Measurements from ENCODE around the gene CBR1. TPM values are rescaled to one million over a fixed set of nuclear protein-coding genes. Genes with fewer than 3 reads are reported as not detected.

CBR1 gene
- 60.4 and 111 TPM in 2 replicates for total RNA-seq

GRCh38 chr21:36069713-36070583, at the start of gene CBR1:
Gene CBR1 (plus strand): TSS chr21:36070024. CDS start chr21:36070116, 92 bp downstream.
- TF ChIP-seq CTCF (IDR thresholded peaks at IDR 0.05; ENCODE audit: insufficient read depth, low read length, severe bottlenecking), result no peak
- H3K4me3 ChIP-seq (ENCODE audit: low read depth, low read length), result peak within 1 kb of the TSS; percentile 96
- no peak for FAIRE-seq

GRCh38 chr21:36021251-36021837, 48.5 kb upstream of the CBR1 start:
- DNase-seq (ENCODE audit: low read depth) (no peak), FAIRE-seq (no peak)
- Histone ChIP-seq H3K36me3 (ENCODE audit: control insufficient read depth, insufficient read depth, low read length) (no peaks in the 10 kb centered on the region), H3K27me3 (ENCODE audit: control insufficient read depth, insufficient read depth, low read length) (no peaks in the 10 kb centered on the region), H3K4me3 (ENCODE audit: low read depth, low read length) (no peak overlapping the region)
- no peak for TF ChIP-seq CTCF (IDR thresholded peaks at IDR 0.05; ENCODE audit: insufficient read depth, low read length, severe bottlenecking)

More at GRCh38 chr21:36069713-36070583, at the start of gene CBR1:
- H3K36me3 ChIP-seq (ENCODE audit: control insufficient read depth, insufficient read depth, low read length), result peaks cover 11% of the 10 kb centered on the region
- DNase-seq (ENCODE audit: low read depth), result peak; percentile 82
- no peaks in the 10 kb centered on the region for H3K27me3 ChIP-seq (ENCODE audit: control insufficient read depth, insufficient read depth, low read length)

GRCh38 chr21:36022427-36023091, 47.3 kb upstream of the CBR1 start:
- peak; percentile 6 for DNase-seq (ENCODE audit: low read depth)
- no peaks in the 10 kb centered on the region for H3K27me3 ChIP-seq (ENCODE audit: control insufficient read depth, insufficient read depth, low read length)
- no peak for FAIRE-seq
- H3K36me3 ChIP-seq (ENCODE audit: control insufficient read depth, insufficient read depth, low read length), result no peaks in the 10 kb centered on the region
- H3K4me3 ChIP-seq (ENCODE audit: low read depth, low read length), result no peak overlapping the region
- no peak for TF ChIP-seq CTCF (IDR thresholded peaks at IDR 0.05; ENCODE audit: insufficient read depth, low read length, severe bottlenecking)

- no peak for TF ChIP-seq CTCF (IDR thresholded peaks at IDR 0.05; ENCODE audit: insufficient read depth, low read length, severe bottlenecking)
- Histone ChIP-seq H3K27me3 (ENCODE audit: control insufficient read depth, insufficient read depth, low read length) (no peaks in the 10 kb centered on the region), H3K36me3 (ENCODE audit: control insufficient read depth, insufficient read depth, low read length) (no peaks in the 10 kb centered on the region), H3K4me3 (ENCODE audit: low read depth, low read length) (no peak overlapping the region)
- FAIRE-seq, result no peak
- no peak for DNase-seq (ENCODE audit: low read depth)
These were observed 46.7 kb upstream of the CBR1 start for GRCh38 chr21:36023092-36023480.

- no peak for TF ChIP-seq CTCF (IDR thresholded peaks at IDR 0.05; ENCODE audit: insufficient read depth, low read length, severe bottlenecking)
- Histone ChIP-seq H3K36me3 (ENCODE audit: control insufficient read depth, insufficient read depth, low read length) (no peaks in the 10 kb centered on the region), H3K27me3 (ENCODE audit: control insufficient read depth, insufficient read depth, low read length) (no peaks in the 10 kb centered on the region), H3K4me3 (ENCODE audit: low read depth, low read length) (no peak overlapping the region)
- no peak for DNase-seq (ENCODE audit: low read depth)
- FAIRE-seq, result peak; percentile 60
These were observed 45.0 kb upstream of the CBR1 start for GRCh38 chr21:36024782-36025181.

Measured in bronchial epithelial cell (primary cell).